RWPE2 (cell line): ENCODE results near the gene NABP1.
A peak's percentile ranks its signal among the peaks of the same experiment; 100 is the strongest.

Source experiments
- ATAC-seq: fragments of 200-7000 bp; cut with Tn5 transposase; 3 replicates; pipeline ENCODE4 v1.9.1; 2021; ENCODE audit warnings: low read depth
- DNase-seq: peaks from one replicate; pipeline ENCODE4 v3.0.0-alpha.2; 2020; ENCODE audit warnings: low spot score
- H3K27ac ChIP-seq: fragments of 450-650 bp; 2 replicates; pipeline ENCODE4 v1.5.1; 2017; ENCODE audit warnings: mild to moderate bottlenecking; ENCODE audit not compliant: poor library complexity, severe bottlenecking
- H3K27me3 ChIP-seq: fragments of 250-450 bp; sonication (Bioruptor Pico); 2 replicates; pipeline ENCODE4 v1.5.1; 2021; ENCODE audit warnings: mild to moderate bottlenecking, moderate library complexity; ENCODE audit not compliant: insufficient read depth, poor library complexity, severe bottlenecking
- H3K36me3 ChIP-seq: fragments of 250-450 bp; sonication (Bioruptor Pico); 2 replicates; pipeline ENCODE4 v1.5.1; 2020; ENCODE audit warnings: low read depth, mild to moderate bottlenecking, moderate library complexity
- H3K4me1 ChIP-seq: fragments of 250-450 bp; sonication (Bioruptor Pico); 2 replicates; pipeline ENCODE4 v1.5.1; 2021; ENCODE audit warnings: mild to moderate bottlenecking, moderate library complexity; ENCODE audit not compliant: insufficient read depth, poor library complexity, severe bottlenecking
- H3K4me3 ChIP-seq: fragments of 250-450 bp; sonication (Bioruptor Pico); 2 replicates; pipeline ENCODE4 v1.5.1; 2021; ENCODE audit warnings: mild to moderate bottlenecking, moderate library complexity; ENCODE audit not compliant: severe bottlenecking
- H3K9me3 ChIP-seq: fragments of 250-450 bp; sonication (Bioruptor Pico); 2 replicates; pipeline ENCODE4 v1.5.1; 2021; ENCODE audit warnings: mild to moderate bottlenecking, moderate library complexity; ENCODE audit not compliant: severe bottlenecking
- TF ChIP-seq, protein P1 (sequence below): fragments of 450-650 bp; IDR thresholded peaks from one replicate; pipeline ENCODE4 v1.5.1; 2017; ENCODE audit warnings: mild to moderate bottlenecking, moderate library complexity; ENCODE audit not compliant: poor library complexity, severe bottlenecking

NABP1 gene

DNA sequence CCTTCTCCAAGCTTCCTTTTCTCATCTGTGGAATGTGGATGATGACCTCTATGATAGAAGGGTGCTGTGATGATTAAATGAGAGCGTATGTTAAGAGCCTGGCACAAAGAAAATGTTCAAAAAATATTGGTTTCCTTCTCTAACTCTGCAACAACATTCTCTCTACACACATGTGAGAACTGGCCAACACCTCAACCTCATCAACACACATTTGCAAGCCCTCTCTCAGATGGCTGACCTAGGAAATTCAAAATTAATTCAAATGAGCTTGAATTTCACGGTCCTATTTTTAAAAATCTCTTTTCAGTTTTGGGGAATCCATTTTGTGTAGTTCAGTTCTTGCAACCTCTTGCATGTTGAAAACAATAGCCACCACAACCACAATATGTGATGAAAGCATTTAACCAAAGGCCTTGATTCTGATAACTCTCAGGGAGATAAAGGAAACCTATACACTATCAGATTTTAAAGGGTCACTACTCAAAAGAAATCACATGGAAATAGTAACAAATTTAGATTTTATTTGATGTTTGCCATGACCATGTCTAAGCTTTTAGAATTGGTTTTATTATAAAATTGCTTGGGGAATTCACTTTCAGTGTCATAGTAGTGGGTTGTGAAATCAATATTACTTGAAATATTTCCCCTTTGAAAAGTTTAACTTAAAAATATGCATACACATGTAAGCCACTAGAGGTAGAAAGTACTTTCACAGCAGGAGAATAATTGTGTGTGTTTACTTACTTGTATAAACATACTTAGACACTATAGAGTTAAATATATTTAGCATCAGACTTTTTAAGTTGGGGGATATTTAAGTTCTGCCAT lies 16.6 kb upstream of the NABP1 start:
- no peaks in the 10 kb centered on the region for H3K27me3 ChIP-seq
- H3K9me3 ChIP-seq, result no peaks in the 10 kb centered on the region
- no peak overlapping the region for H3K27ac ChIP-seq
- ATAC-seq, result no peak
- no peak for DNase-seq
- no peak overlapping the region for H3K4me3 ChIP-seq
- TF ChIP-seq, protein P1, sequence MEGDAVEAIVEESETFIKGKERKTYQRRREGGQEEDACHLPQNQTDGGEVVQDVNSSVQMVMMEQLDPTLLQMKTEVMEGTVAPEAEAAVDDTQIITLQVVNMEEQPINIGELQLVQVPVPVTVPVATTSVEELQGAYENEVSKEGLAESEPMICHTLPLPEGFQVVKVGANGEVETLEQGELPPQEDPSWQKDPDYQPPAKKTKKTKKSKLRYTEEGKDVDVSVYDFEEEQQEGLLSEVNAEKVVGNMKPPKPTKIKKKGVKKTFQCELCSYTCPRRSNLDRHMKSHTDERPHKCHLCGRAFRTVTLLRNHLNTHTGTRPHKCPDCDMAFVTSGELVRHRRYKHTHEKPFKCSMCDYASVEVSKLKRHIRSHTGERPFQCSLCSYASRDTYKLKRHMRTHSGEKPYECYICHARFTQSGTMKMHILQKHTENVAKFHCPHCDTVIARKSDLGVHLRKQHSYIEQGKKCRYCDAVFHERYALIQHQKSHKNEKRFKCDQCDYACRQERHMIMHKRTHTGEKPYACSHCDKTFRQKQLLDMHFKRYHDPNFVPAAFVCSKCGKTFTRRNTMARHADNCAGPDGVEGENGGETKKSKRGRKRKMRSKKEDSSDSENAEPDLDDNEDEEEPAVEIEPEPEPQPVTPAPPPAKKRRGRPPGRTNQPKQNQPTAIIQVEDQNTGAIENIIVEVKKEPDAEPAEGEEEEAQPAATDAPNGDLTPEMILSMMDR, result no peak
- peaks cover 22% of the 10 kb centered on the region for H3K4me1 ChIP-seq
- no peaks in the 10 kb centered on the region for H3K36me3 ChIP-seq

DNA sequence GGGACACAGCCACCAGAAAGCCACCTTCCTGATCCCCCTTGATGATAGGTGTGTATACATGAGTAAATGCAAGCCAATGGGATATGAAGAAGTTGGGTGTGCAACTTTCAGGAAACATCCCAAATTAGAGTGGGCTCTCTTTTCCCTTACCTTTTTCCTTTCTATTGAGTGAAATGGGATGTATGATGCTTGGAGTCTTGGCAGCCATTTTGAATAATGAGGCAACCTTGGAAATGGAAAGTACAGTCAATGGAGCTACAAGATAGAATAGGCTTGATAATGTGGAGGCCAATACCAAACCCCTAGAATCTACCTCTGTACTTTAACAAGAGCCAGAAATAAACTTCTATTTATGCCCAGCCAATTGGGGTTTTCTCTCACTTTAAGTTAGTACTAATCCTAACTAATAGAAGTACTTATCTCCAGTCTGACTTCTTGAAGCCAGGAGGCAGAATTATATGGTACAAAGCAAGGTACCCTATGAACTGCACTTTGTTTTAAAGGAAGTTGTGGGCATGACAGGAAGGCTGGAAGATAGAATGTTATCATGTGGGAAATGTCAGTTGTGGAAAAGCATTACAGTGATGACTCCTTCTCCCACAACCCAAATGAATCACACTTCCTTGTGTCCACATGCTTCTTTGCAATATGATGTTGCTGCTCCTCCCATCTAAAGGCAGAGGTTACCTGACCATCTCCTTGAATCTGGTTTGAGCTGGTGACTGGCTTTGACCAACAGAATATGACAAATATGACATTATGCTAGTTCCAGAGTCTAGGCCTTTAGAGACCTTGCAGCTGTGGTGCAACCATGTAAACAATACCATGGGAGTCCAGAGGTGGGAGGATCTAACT lies 12.9 kb upstream of the NABP1 start:
- H3K4me1 ChIP-seq, result peaks cover 6% of the 10 kb centered on the region
- no peaks in the 10 kb centered on the region for H3K36me3 ChIP-seq
- peak; percentile 86 for ATAC-seq
- DNase-seq, result no peak
- TF ChIP-seq, protein P1, result no peak
- peak overlapping the region; percentile 18 for H3K27ac ChIP-seq
- H3K27me3 ChIP-seq, result no peaks in the 10 kb centered on the region
- no peaks in the 10 kb centered on the region for H3K9me3 ChIP-seq
- no peak overlapping the region for H3K4me3 ChIP-seq

DNA sequence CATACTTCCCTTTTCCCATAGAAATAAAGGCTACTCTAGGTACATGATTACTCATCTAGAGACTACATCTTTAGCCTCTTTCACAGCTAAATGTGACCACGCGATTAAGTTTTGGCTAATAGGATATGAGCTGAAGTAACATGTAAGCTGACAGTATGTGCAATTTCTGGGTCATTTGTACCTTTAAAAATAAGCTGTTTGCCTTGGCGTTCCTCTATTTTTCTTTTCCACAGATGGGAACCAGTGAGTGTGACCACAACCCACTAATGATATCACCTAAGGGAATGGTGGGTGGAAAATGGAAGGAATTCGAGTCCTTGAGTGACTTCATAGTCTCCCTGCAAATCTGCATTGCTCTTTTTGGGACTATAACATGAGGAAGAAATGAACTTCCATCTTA lies 11.7 kb upstream of the NABP1 start:
- Histone ChIP-seq H3K4me1 (peaks cover 6% of the 10 kb centered on the region), H3K36me3 (no peaks in the 10 kb centered on the region), H3K27me3 (no peaks in the 10 kb centered on the region), H3K9me3 (no peaks in the 10 kb centered on the region), H3K27ac (no peak overlapping the region), H3K4me3 (no peak overlapping the region)
- no peak for DNase-seq
- ATAC-seq, result no peak
- TF ChIP-seq, protein P1, result no peak

DNA sequence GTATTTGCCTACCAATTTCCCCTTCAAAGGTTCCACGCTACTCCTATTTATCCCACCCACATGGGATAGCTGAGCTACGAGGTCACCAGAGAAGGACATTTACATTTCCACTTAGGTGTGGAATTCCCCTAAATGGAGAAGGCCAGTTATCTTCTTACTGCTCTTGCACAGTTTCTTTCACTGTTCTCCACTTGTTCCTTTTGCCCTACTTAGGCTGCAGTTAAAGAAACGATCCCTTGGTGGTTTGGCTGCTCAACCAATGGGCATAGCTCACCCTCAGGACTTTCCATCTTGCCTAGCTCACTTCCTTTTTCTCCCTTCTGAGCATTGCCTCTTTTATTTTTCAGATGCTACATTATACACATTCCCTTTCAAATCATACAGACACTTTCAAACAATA lies 11.2 kb upstream of the NABP1 start:
- ATAC-seq, result no peak; the same call in 2 of the 3 replicates

More for the DNA sequence above, 11.2 kb upstream of the NABP1 start:
- H3K9me3 ChIP-seq, result no peaks in the 10 kb centered on the region
- H3K4me1 ChIP-seq, result peaks cover 6% of the 10 kb centered on the region
- H3K4me3 ChIP-seq, result no peak overlapping the region
- TF ChIP-seq, protein P1, result no peak
- H3K27me3 ChIP-seq, result no peaks in the 10 kb centered on the region
- H3K27ac ChIP-seq, result no peak overlapping the region
- no peak for DNase-seq
- no peaks in the 10 kb centered on the region for H3K36me3 ChIP-seq
